WTC11 (cell line): ENCODE measurements around the gene CCDC82.

Experiments
- FOXJ3 ChIP-seq: sonication (generic); formaldehyde crosslinking; IDR thresholded peaks from 2 replicates; pipeline ENCODE4 v1.9.0; 2021; ENCODE audit warnings: missing genetic modification reagents, mild to moderate bottlenecking, borderline replicate concordance
- SP1 ChIP-seq: sonication (generic); formaldehyde crosslinking; conservative IDR thresholded peaks from 2 replicates; pipeline ENCODE4 v1.8.1; 2022; ENCODE audit warnings: missing genetic modification reagents
- TCF7 ChIP-seq: sonication (generic); formaldehyde crosslinking; IDR thresholded peaks from 2 replicates; pipeline ENCODE4 v1.8.0; 2022; ENCODE audit warnings: mild to moderate bottlenecking, low read depth, missing genetic modification reagents, moderate library complexity
- TF ChIP-seq, protein P1 (sequence below): fragments of 200-600 bp; IDR thresholded peaks from 2 replicates; pipeline ENCODE4 v1.8.0; 2022; ENCODE audit warnings: antibody characterized with exemption
- TF ChIP-seq, protein P2 (sequence below): sonication (generic); formaldehyde crosslinking; conservative IDR thresholded peaks from 2 replicates; pipeline ENCODE4 v1.8.1; 2022; ENCODE audit warnings: mild to moderate bottlenecking, missing genetic modification reagents

DNA sequence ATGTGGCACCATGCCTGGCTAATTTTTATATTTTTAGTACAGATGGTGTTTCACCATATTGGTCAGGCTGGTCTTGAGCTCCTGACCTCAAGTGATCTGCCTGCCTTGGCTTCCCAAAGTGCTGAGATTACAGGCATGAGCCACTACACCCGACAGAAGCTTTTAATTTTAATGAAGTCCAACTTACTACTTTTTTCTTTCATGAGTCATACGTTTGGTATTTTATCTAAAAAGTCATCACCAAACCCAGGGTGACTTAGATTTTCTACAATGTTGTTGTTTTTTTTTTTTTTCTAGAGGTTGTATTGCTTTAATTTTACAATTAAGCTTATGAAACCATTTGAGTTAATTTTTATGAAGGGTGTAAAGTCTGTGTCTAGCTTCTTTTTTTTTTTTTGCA is 35.0 kb upstream of the CCDC82 start:
- TF ChIP-seq FOXJ3 (CRISPR knock-in tag) = no peak
- TF ChIP-seq, protein P1, sequence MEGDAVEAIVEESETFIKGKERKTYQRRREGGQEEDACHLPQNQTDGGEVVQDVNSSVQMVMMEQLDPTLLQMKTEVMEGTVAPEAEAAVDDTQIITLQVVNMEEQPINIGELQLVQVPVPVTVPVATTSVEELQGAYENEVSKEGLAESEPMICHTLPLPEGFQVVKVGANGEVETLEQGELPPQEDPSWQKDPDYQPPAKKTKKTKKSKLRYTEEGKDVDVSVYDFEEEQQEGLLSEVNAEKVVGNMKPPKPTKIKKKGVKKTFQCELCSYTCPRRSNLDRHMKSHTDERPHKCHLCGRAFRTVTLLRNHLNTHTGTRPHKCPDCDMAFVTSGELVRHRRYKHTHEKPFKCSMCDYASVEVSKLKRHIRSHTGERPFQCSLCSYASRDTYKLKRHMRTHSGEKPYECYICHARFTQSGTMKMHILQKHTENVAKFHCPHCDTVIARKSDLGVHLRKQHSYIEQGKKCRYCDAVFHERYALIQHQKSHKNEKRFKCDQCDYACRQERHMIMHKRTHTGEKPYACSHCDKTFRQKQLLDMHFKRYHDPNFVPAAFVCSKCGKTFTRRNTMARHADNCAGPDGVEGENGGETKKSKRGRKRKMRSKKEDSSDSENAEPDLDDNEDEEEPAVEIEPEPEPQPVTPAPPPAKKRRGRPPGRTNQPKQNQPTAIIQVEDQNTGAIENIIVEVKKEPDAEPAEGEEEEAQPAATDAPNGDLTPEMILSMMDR = no peak
- TF ChIP-seq, protein P2, sequence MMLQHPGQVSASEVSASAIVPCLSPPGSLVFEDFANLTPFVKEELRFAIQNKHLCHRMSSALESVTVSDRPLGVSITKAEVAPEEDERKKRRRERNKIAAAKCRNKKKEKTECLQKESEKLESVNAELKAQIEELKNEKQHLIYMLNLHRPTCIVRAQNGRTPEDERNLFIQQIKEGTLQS (CRISPR knock-in tag) = no peak
- no peak for TF ChIP-seq TCF7 (CRISPR knock-in tag)
- no peak for TF ChIP-seq SP1 (CRISPR knock-in tag)
